Aorta (tissue), 5 donors: Measurements from ENCODE around the gene IL31. TPM values are rescaled to one million over a fixed set of nuclear protein-coding genes. Genes with fewer than 3 reads are reported as not detected.

ENCODE experiments used
- ATAC-seq: fragments of 200-7000 bp; cut with Tn5 transposase; one replicate; pipeline ENCODE4 v1.9.1; 2022; ENCODE audit warnings: moderate library complexity; ENCODE audit not compliant: low FRiP score
- DNase-seq, 2 donors: peaks; one replicate each; pipeline ENCODE4 v3.0.0-alpha.2; 2020
- H3K27ac ChIP-seq, 2 donors: one replicate each; pipeline ENCODE4 v1.5.1; 2013; ENCODE audit warnings: low read length in 2 of 2, mild to moderate bottlenecking in 2 of 2, moderate library complexity in 2 of 2, control low read depth in 1 of 2, inconsistent platforms in 1 of 2, low read depth in 1 of 2
- H3K27me3 ChIP-seq, 2 donors: one replicate each; pipeline ENCODE4 v1.6.1; 2013; ENCODE audit warnings: control low read depth in 1 of 2, low read length in 1 of 2, mild to moderate bottlenecking in 1 of 2, moderate library complexity in 1 of 2; ENCODE audit not compliant: insufficient read depth in 2 of 2, control insufficient read depth in 1 of 2
- H3K36me3 ChIP-seq, 2 donors: one replicate each; pipeline ENCODE4 v1.6.1; 2013; ENCODE audit warnings: control low read depth in 1 of 2, low read length in 1 of 2, mild to moderate bottlenecking in 1 of 2; ENCODE audit not compliant: insufficient read depth in 2 of 2, control insufficient read depth in 1 of 2
- H3K4me1 ChIP-seq, 2 donors: one replicate each; pipeline ENCODE4 v1.6.1; 2013; ENCODE audit warnings: low read length in 2 of 2, control low read depth in 1 of 2, mild to moderate bottlenecking in 1 of 2, moderate library complexity in 1 of 2; ENCODE audit not compliant: insufficient read depth in 2 of 2, control insufficient read depth in 1 of 2
- H3K4me3 ChIP-seq, 2 donors: one replicate each; pipeline ENCODE4 v1.5.1; 2013; ENCODE audit warnings: low read length in 2 of 2, control low read depth in 1 of 2, mild to moderate bottlenecking in 1 of 2
- H3K9me3 ChIP-seq: one replicate; pipeline ENCODE4 v1.6.1; 2013; ENCODE audit warnings: mild to moderate bottlenecking, low read length; ENCODE audit not compliant: control insufficient read depth
- WGBS, 2 donors: extraction: QIAGEN DNeasy Blood & Tissue Kit; methylation state at CpG; one replicate each; pipeline ENCODE4 v1.1.7; 2013; 5-methylcytosine and 5-hydroxymethylcytosine counted together
- intact Hi-C, 2 donors: fragments of 100-400 bp; cut with DNase I; formaldehyde crosslinking; loops; one replicate each; pipeline versions ENCODE4 v1.14.2 to v1.15.0; 2022
- polyA plus RNA-seq, 2 donors: library from polyadenylated mRNA; stranded (reverse); fragments of 200-250 nt; gene quantifications; one replicate each; pipeline ENCODE4 v1.2.3, GENCODE V29; 2013
- total RNA-seq, 2 donors: library from RNA; stranded (reverse); fragmentation: NEBNext Ultra II Directional; extraction: Animal tissue kit (Norgen Biotek cat#: 25700); gene quantifications; one replicate each; pipeline ENCODE4 v1.2.1, GENCODE V29; 2021
- donor health status: healthy with polysubstance abuse.
- donor health status: Bipolar disorder and iron deficiency.
- donor health status: DM: no; HTN: no; CAD: no.
- donor health status: DM: no; HTN: no; CAD: no.
- donor health status: DM: yes; HTN: yes; CAD: no.

IL31 gene
- total and polyA plus RNA-seq, 4 donors: not detected

- Histone ChIP-seq H3K36me3 (peaks cover 0 to 7% of the 10 kb centered on the region in 2 donors), H3K9me3 (no peaks in the 10 kb centered on the region), H3K27ac (no peak overlapping the region), H3K27me3 (no peaks in the 10 kb centered on the region), H3K4me3 (no peak overlapping the region), H3K4me1 (no peaks in the 10 kb centered on the region)
- 90 to 92% methylated on average over 15 of the region's 15 CpGs for WGBS, 2 donors
- no peak for ATAC-seq
- DNase-seq: no peak
- intact Hi-C loops: no loop called here
Measured at GRCh38 chr12:122139266-122139665, 34.8 kb downstream of the IL31 start.

GRCh38 chr12:122138616-122139015 lies 35.4 kb downstream of the IL31 start:
- intact Hi-C loops: no loop called here
- no peaks in the 10 kb centered on the region for H3K4me1 ChIP-seq
- no peak overlapping the region for H3K4me3 ChIP-seq
- no peak for DNase-seq
- no peaks in the 10 kb centered on the region for H3K27me3 ChIP-seq
- no peak overlapping the region for H3K27ac ChIP-seq
- no peak for ATAC-seq
- no peaks in the 10 kb centered on the region for H3K9me3 ChIP-seq
- peaks cover 0 to 8% of the 10 kb centered on the region in 2 donors for H3K36me3 ChIP-seq
- 87 to 89% methylated on average over 11 of the region's 11 CpGs for WGBS, 2 donors

- peaks cover 0 to 8% of the 10 kb centered on the region in 2 donors for H3K36me3 ChIP-seq
- ATAC-seq (no peak), DNase-seq (no peak)
- intact Hi-C loops: no loop called here
- no peak overlapping the region for H3K27ac ChIP-seq
- whole genome bisulfite sequencing, 2 donors: 74 to 76% methylated on average over 11 of the region's 11 CpGs
- H3K4me1 ChIP-seq: no peaks in the 10 kb centered on the region
- H3K9me3 ChIP-seq: no peaks in the 10 kb centered on the region
- no peaks in the 10 kb centered on the region for H3K27me3 ChIP-seq
- H3K4me3 ChIP-seq: no peak overlapping the region
Measured at GRCh38 chr12:122138181-122138580, 35.8 kb downstream of the IL31 start.

DNA sequence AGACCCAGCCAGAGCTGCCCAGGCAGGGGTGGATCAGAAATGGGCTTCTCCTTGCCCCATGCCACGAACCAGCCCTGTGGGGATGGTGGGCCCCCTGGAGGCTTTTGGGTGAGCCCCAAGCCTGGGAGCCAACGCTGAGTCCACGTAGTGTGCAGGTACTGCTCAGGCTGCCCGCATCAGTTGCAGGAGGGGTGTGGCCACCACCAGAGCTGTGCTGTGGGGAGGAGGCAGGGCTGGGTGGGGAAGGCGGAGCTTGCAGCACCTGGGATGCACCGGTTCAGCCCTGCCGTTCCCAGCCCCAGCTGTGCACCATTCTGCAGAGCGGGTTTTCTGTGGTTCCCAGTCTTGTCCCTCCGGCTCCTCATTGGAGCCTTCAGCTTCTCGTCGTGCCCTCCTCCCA lies 36.3 kb downstream of the IL31 start:
- peaks cover 0 to 8% of the 10 kb centered on the region in 2 donors for H3K36me3 ChIP-seq
- no peaks in the 10 kb centered on the region for H3K4me1 ChIP-seq
- ATAC-seq (peak; percentile 30), DNase-seq (no peak)
- 61 to 62% methylated on average over 8 to 11 of the region's 11 CpGs for WGBS, 2 donors
- no peaks in the 10 kb centered on the region for H3K27me3 ChIP-seq
- intact Hi-C loops: no loop called here
- no peak overlapping the region for H3K27ac ChIP-seq
- no peak overlapping the region for H3K4me3 ChIP-seq
- no peaks in the 10 kb centered on the region for H3K9me3 ChIP-seq

DNA sequence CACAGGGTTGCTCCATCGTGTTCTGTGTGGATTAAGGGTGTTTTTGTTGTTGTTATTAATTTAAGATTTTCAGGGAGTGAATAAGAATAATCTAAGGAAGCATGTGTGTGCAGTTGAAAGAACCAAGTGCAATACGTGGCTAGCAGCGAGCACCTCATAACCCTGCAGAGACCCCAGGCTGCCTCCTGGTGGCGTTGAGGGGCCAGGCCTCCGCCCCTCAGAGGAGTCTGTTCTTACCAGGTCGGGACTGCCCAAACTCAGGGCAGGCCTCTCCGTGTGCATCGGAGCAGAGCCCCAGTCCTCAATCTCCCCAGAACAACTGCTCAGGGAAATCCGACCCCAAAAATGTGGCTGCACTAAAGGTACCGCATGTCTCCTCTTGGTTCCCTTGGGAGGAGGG lies 36.8 kb downstream of the IL31 start:
- no peaks in the 10 kb centered on the region for H3K27me3 ChIP-seq
- H3K4me1 ChIP-seq: no peaks in the 10 kb centered on the region
- intact Hi-C loops: no loop called here
- DNase-seq (no peak), ATAC-seq (no peak)
- H3K27ac ChIP-seq: no peak overlapping the region
- WGBS, 2 donors: 68 to 70% methylated on average over 10 of the region's 10 CpGs
- no peak overlapping the region for H3K4me3 ChIP-seq
- no peaks in the 10 kb centered on the region for H3K9me3 ChIP-seq
- H3K36me3 ChIP-seq: peaks cover 0 to 8% of the 10 kb centered on the region in 2 donors

DNA sequence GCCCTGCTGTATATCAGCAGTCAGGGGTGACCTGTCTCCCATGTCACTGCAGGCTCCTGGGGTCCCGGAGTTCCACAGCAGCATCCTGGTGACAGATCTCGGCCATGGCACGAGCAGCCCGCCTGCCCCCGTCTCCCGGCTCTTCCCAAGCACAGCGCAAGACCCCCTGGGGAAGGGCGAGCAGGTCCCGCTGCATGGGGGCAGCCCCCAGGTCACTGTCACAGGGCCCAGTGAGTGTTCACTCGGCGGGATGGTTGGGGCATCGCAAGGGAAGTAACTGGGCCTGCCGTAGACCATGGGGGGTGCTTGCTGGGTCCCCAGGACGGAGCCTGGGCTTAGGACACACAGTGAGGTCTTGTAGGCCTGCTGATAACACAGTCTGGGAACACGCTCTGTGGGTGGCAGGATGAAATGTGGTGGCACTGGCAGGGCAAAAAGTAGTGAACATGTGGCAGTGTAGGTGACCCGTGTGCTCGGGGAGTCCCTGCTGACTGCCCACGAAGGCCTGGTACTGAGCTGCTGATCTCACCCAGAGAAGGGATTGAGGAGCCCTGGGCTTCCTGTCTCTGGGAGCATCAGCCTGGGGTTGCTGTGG lies 38.5 kb downstream of the IL31 start:
- H3K36me3 ChIP-seq: peaks cover 0 to 3% of the 10 kb centered on the region in 2 donors
- H3K9me3 ChIP-seq: no peaks in the 10 kb centered on the region
- WGBS, 2 donors: 93 to 94% methylated on average over 18 of the region's 18 CpGs
- ATAC-seq (no peak), DNase-seq (no peak)
- H3K4me1 ChIP-seq: no peaks in the 10 kb centered on the region
- no peak overlapping the region for H3K27ac ChIP-seq
- intact Hi-C loops: no loop called here
- H3K27me3 ChIP-seq: no peaks in the 10 kb centered on the region
- H3K4me3 ChIP-seq: no peak overlapping the region

DNA sequence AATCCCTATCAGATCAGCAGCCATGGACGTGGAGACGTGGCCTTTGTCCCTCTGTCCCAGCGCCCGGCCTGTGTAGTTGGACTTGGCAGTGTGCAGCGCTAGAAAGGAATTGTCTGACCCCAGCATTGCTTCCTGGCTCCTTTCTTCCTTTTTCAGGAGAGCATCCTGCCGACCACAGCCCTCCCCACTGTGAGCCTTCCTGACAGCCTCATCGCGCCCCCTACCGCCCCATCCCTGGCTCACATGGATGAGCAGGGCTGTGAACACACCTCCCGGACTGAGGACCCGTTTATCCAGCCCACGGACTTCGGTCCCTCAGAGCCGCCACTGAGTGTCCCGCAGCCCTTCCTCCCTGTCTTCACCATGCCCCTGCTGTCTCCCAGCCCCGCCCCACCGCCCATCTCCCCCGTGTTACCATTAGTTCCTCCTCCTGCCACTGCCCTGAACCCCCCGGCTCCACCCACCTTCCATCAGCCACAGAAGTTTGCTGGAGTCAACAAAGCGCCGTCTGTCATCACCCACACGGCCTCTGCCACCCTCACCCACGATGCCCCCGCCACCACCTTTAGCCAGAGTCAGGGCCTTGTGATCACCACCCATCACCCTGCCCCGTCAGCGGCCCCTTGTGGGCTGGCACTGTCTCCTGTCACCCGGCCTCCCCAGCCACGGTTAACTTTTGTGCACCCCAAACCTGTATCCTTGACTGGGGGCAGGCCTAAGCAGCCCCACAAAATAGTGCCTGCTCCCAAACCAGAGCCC lies 40.6 kb downstream of the IL31 start:
- no peaks in the 10 kb centered on the region for H3K4me1 ChIP-seq
- no peaks in the 10 kb centered on the region for H3K27me3 ChIP-seq
- no peak overlapping the region for H3K27ac ChIP-seq
- no peak overlapping the region for H3K4me3 ChIP-seq
- no peak for DNase-seq
- H3K36me3 ChIP-seq: peaks cover 7 to 16% of the 10 kb centered on the region in 2 donors
- 80 to 81% methylated on average over 28 of the region's 28 CpGs for WGBS, 2 donors
- ATAC-seq: no peak
- intact Hi-C loops: no loop called here
- H3K9me3 ChIP-seq: no peaks in the 10 kb centered on the region

- intact Hi-C loops: no loop called here
- no peak for ATAC-seq
Measured at GRCh38 chr12:122130150-122130549, 43.9 kb downstream of the IL31 start.

GRCh38 chr12:122129131-122129530 lies 44.9 kb downstream of the IL31 start:
- DNase-seq: no peak
- Histone ChIP-seq H3K27ac (no peak overlapping the region), H3K9me3 (no peaks in the 10 kb centered on the region), H3K4me1 (no peaks in the 10 kb centered on the region), H3K4me3 (no peak overlapping the region), H3K27me3 (no peaks in the 10 kb centered on the region), H3K36me3 (peaks cover 7 to 16% of the 10 kb centered on the region in 2 donors)
- intact Hi-C loops: loop anchor here in 1 of 2 donors (10.0 kb wide), 1 partner anchor 214 kb away; the partner anchor contains the start of gene CFAP251
- 93 to 94% methylated on average over 13 of the region's 13 CpGs for WGBS, 2 donors
- ATAC-seq: no peak

More at GRCh38 chr12:122130150-122130549, 43.9 kb downstream of the IL31 start:
- Histone ChIP-seq H3K4me1 (no peaks in the 10 kb centered on the region), H3K36me3 (peaks cover 7 to 16% of the 10 kb centered on the region in 2 donors), H3K27ac (no peak overlapping the region), H3K27me3 (no peaks in the 10 kb centered on the region), H3K9me3 (no peaks in the 10 kb centered on the region), H3K4me3 (no peak overlapping the region)
- WGBS, 2 donors: 84 to 86% methylated on average over 17 of the region's 17 CpGs
- no peak for DNase-seq
